HCT116 (cell line): ENCODE data around the gene GNS.

Experiments
- CEBPB ChIP-seq: IDR thresholded peaks from 2 replicates; pipeline ENCODE4 v1.6.1; 2012; ENCODE audit warnings: low read depth
- CTCF ChIP-seq, 3 experiments: fragments of 200-600 bp in 1 of 3; sonication (generic) in 1 of 3; IDR thresholded peaks in 2 of 3; conservative IDR thresholded peaks in 1 of 3; 2 replicates each; pipeline ENCODE4 v1.5.1; 2012 to 2017; ENCODE audit warnings: low read depth in 2 of 3, low read length in 2 of 3, antibody characterized with exemption in 1 of 3, borderline replicate concordance in 1 of 3, control low read depth in 1 of 3, mild to moderate bottlenecking in 1 of 3, mixed read lengths in 1 of 3, mixed run types in 1 of 3, moderate library complexity in 1 of 3; ENCODE audit not compliant: insufficient read depth in 1 of 3
- EGR1 ChIP-seq: IDR thresholded peaks from 2 replicates; pipeline ENCODE4 v1.6.1; 2012; ENCODE audit warnings: low read depth
- EZH2 ChIP-seq: fragments of 200-600 bp; sonication (generic); IDR thresholded peaks from 2 replicates; pipeline ENCODE4 v1.6.1; 2017; ENCODE audit warnings: antibody characterized with exemption, mixed run types
- EZH2phosphoT487 ChIP-seq: fragments of 200-600 bp; IDR thresholded peaks from 2 replicates; pipeline ENCODE4 v1.6.1; 2018; ENCODE audit warnings: antibody characterized with exemption, borderline replicate concordance
- FOSL1 ChIP-seq: IDR thresholded peaks from 2 replicates; pipeline ENCODE4 v1.6.1; 2012; ENCODE audit warnings: low read depth
- JUND ChIP-seq: IDR thresholded peaks from 2 replicates; pipeline ENCODE4 v1.6.1; 2012
- POLR2AphosphoS5 ChIP-seq: IDR thresholded peaks from 2 replicates; pipeline ENCODE4 v1.6.1; 2011; ENCODE audit warnings: mild to moderate bottlenecking, low read depth, low read length, moderate library complexity
- RAD21 ChIP-seq: IDR thresholded peaks from 2 replicates; pipeline ENCODE4 v1.6.1; 2012; ENCODE audit warnings: low read depth, mild to moderate bottlenecking
- REST ChIP-seq: IDR thresholded peaks from 2 replicates; pipeline ENCODE4 v1.6.1; 2012; ENCODE audit warnings: low read depth
- SP1 ChIP-seq: IDR thresholded peaks from 2 replicates; pipeline ENCODE4 v1.6.1; 2012; ENCODE audit warnings: low read depth
- YY1 ChIP-seq: IDR thresholded peaks from 2 replicates; pipeline ENCODE4 v1.6.1; 2011; ENCODE audit warnings: low read length, low read depth, moderate library complexity, mild to moderate bottlenecking; ENCODE audit not compliant: insufficient replicate concordance; ENCODE audit errors: extremely low read depth
- ZNF274 ChIP-seq: fragments of 200-500 bp; sonication (Bioruptor generic); IDR thresholded peaks from 2 replicates; pipeline ENCODE4 v1.6.1; 2014; ENCODE audit warnings: mild to moderate bottlenecking, low read depth, low read length, inconsistent platforms

GRCh38 chr12:64671681-64672080 is 87.5 kb downstream of the GNS start:
- TF ChIP-seq CTCF (IDR thresholded peaks at IDR 0.05 in 2 of 3, conservative IDR thresholded peaks at IDR 0.05 in 1 of 3; ENCODE audit: borderline replicate concordance in 1 of 3, insufficient read depth in 1 of 3, low read depth in 2 of 3, low read length in 2 of 3) (no peak), POLR2AphosphoS5 (no peak), CEBPB (no peak), YY1 (no peak), EZH2phosphoT487 (no peak), RAD21 (no peak), JUND (no peak), SP1 (no peak), ZNF274 (no peak), FOSL1 (no peak), EGR1 (no peak), EZH2 (no peak), REST (no peak)
